ENCODE measurements around the gene RNPS1.

Gene RNPS1

GRCh38 chr16:2267913-2268666 is at the start of gene RNPS1:
Gene RNPS1, minus strand, starts transcription at chr16:2268126. Its CDS starts 3,483 bp downstream, at chr16:2264643.
- peak; percentile 95 for DNase-seq (ENCODE audit: low read depth)

- no peak for DNase-seq (ENCODE audit: low read depth)
These were observed 49.5 kb upstream of the RNPS1 start for GRCh38 chr16:2317231-2318020.

- no peak for DNase-seq (ENCODE audit: low read depth)
These were observed 40.4 kb upstream of the RNPS1 start for GRCh38 chr16:2308089-2308962.

GRCh38 chr16:2299915-2300192 is 31.9 kb upstream of the RNPS1 start:
- DNase-seq (ENCODE audit: low read depth), result no peak

GRCh38 chr16:2299121-2299914 is 31.4 kb upstream of the RNPS1 start:
- DNase-seq (ENCODE audit: low read depth), result no peak

- no peak for DNase-seq (ENCODE audit: low read depth)
These were observed 30.7 kb upstream of the RNPS1 start for GRCh38 chr16:2298621-2299020.

GRCh38 chr16:2297506-2297860 is 29.6 kb upstream of the RNPS1 start:
- DNase-seq (ENCODE audit: low read depth), result no peak

- DNase-seq (ENCODE audit: low read depth), result peak; percentile 30
These were observed 29.0 kb upstream of the RNPS1 start for GRCh38 chr16:2296661-2297505.

GRCh38 chr16:2295056-2295798 is 27.3 kb upstream of the RNPS1 start:
- DNase-seq (ENCODE audit: low read depth), result no peak

- no peak for DNase-seq (ENCODE audit: low read depth)
These were observed 24.3 kb upstream of the RNPS1 start for GRCh38 chr16:2292221-2292620.

GRCh38 chr16:2289282-2289681 is 21.4 kb upstream of the RNPS1 start:
- no peak for DNase-seq (ENCODE audit: low read depth)

GRCh38 chr16:2288726-2289125 is 20.8 kb upstream of the RNPS1 start:
- DNase-seq (ENCODE audit: low read depth), result no peak

- no peak for DNase-seq (ENCODE audit: low read depth)
These were observed 20.1 kb upstream of the RNPS1 start for GRCh38 chr16:2287916-2288547.

- DNase-seq (ENCODE audit: low read depth), result no peak
These were observed 18.6 kb upstream of the RNPS1 start for GRCh38 chr16:2286550-2286949.

GRCh38 chr16:2285731-2286191 is 17.8 kb upstream of the RNPS1 start:
- DNase-seq (ENCODE audit: low read depth), result no peak

- no peak for DNase-seq (ENCODE audit: low read depth)
These were observed 17.1 kb upstream of the RNPS1 start for GRCh38 chr16:2284797-2285576.

- no peak for DNase-seq (ENCODE audit: low read depth)
These were observed 16.3 kb upstream of the RNPS1 start for GRCh38 chr16:2284001-2284770.
